GM21447 (cell line): ENCODE measurements around the gene JAM2.
"Not testable (repeated sequence)": the region's sequence is repeated elsewhere in the genome, so short reads cannot be mapped to it uniquely, and the experiment has no call there.

Experiments used
- ATAC-seq: cut with Tn5 transposase; IDR thresholded peaks from one replicate; pipeline ENCODE4 v1.9.1; 2021; ENCODE audit not compliant: unreplicated experiment

Gene JAM2

GRCh38 chr21:25638660-25639550, at the start of gene JAM2:
Gene JAM2, plus strand, starts transcription at chr21:25639258. Its CDS starts 564 bp downstream, at chr21:25639822.
- peak; percentile 59 for ATAC-seq

- ATAC-seq = no peak
Observed at GRCh38 chr21:25589887-25590286, 49.2 kb upstream of the JAM2 start.

GRCh38 chr21:25607151-25608043, 31.7 kb upstream of the JAM2 start, which contains the start of gene MRPL39:
Gene MRPL39, minus strand, starts transcription at chr21:25607481. Its CDS starts 6 bp downstream, at chr21:25607475.
- ATAC-seq = peak; percentile 92

- ATAC-seq = peak; percentile 80
Observed at GRCh38 chr21:25608044-25608737, 30.9 kb upstream of the JAM2 start.

GRCh38 chr21:25614441-25614840, 24.6 kb upstream of the JAM2 start:
- ATAC-seq = no peak

- ATAC-seq = no peak
Observed at GRCh38 chr21:25615880-25616279, 23.2 kb upstream of the JAM2 start.

GRCh38 chr21:25619198-25619597, 19.9 kb upstream of the JAM2 start:
- ATAC-seq = no peak

GRCh38 chr21:25624511-25624910, 14.5 kb upstream of the JAM2 start:
- ATAC-seq = no peak

GRCh38 chr21:25625036-25625435, 14.0 kb upstream of the JAM2 start:
- no peak for ATAC-seq

GRCh38 chr21:25625776-25626555, 13.1 kb upstream of the JAM2 start:
- not testable (repeated sequence) for ATAC-seq

- no peak for ATAC-seq
Observed at GRCh38 chr21:25626757-25627156, 12.3 kb upstream of the JAM2 start.

GRCh38 chr21:25632296-25632695, 6.8 kb upstream of the JAM2 start:
- no peak for ATAC-seq

- ATAC-seq = no peak
Observed at GRCh38 chr21:25635310-25635709, 3.7 kb upstream of the JAM2 start.

GRCh38 chr21:25636727-25637126, 2.3 kb upstream of the JAM2 start:
- ATAC-seq = no peak

- no peak for ATAC-seq
Observed at GRCh38 chr21:25637851-25638659, 1.0 kb upstream of the JAM2 start.

GRCh38 chr21:25639551-25640201, 618 bp downstream of the JAM2 start:
- ATAC-seq = peak; percentile 65

GRCh38 chr21:25640202-25640942, 1.3 kb downstream of the JAM2 start:
- peak; percentile 13 for ATAC-seq

GRCh38 chr21:25640943-25641292, 1.9 kb downstream of the JAM2 start:
- ATAC-seq = no peak
